ENCODE measurements around the gene FAM117B.

FAM117B gene

GRCh38 chr2:202749477-202749876 is 114.7 kb downstream of the FAM117B start:
- no peak overlapping the region for H3K4me3 ChIP-seq (ENCODE audit: low read length)
- DNase-seq (ENCODE audit: low read depth, low spot score), result no peak

- H3K4me3 ChIP-seq (ENCODE audit: low read length), result no peak overlapping the region
- no peak for DNase-seq (ENCODE audit: low read depth, low spot score)
Measured at GRCh38 chr2:202750763-202751427, 116.1 kb downstream of the FAM117B start.

GRCh38 chr2:202752071-202752470 is 117.3 kb downstream of the FAM117B start:
- DNase-seq (ENCODE audit: low read depth, low spot score), result no peak
- H3K4me3 ChIP-seq (ENCODE audit: low read length), result no peak overlapping the region

- DNase-seq (ENCODE audit: low read depth, low spot score), result no peak
- no peak overlapping the region for H3K4me3 ChIP-seq (ENCODE audit: low read length)
Measured at GRCh38 chr2:202754936-202755335, 120.2 kb downstream of the FAM117B start.

- no peak overlapping the region for H3K4me3 ChIP-seq (ENCODE audit: low read length)
- no peak for DNase-seq (ENCODE audit: low read depth, low spot score)
Measured at GRCh38 chr2:202756598-202756997, 121.8 kb downstream of the FAM117B start.

- DNase-seq (ENCODE audit: low read depth, low spot score), result no peak
- H3K4me3 ChIP-seq (ENCODE audit: low read length), result no peak overlapping the region
Measured at GRCh38 chr2:202757339-202757738, 122.6 kb downstream of the FAM117B start.

GRCh38 chr2:202758128-202758527 is 123.4 kb downstream of the FAM117B start:
- H3K4me3 ChIP-seq (ENCODE audit: low read length), result no peak overlapping the region
- no peak for DNase-seq (ENCODE audit: low read depth, low spot score)

GRCh38 chr2:202758604-202759003 is 123.8 kb downstream of the FAM117B start:
- DNase-seq (ENCODE audit: low read depth, low spot score), result no peak
- no peak overlapping the region for H3K4me3 ChIP-seq (ENCODE audit: low read length)

- DNase-seq (ENCODE audit: low read depth, low spot score), result no peak
Measured at GRCh38 chr2:202760848-202761247, 126.1 kb downstream of the FAM117B start.

GRCh38 chr2:202762556-202762955 is 127.8 kb downstream of the FAM117B start:
- peak; percentile 88 for DNase-seq (ENCODE audit: low read depth, low spot score)
- H3K4me3 ChIP-seq (ENCODE audit: low read length), result no peak overlapping the region

More at GRCh38 chr2:202760848-202761247, 126.1 kb downstream of the FAM117B start:
- H3K4me3 ChIP-seq (ENCODE audit: low read length), result no peak overlapping the region

- no peak overlapping the region for H3K4me3 ChIP-seq (ENCODE audit: low read length)
- no peak for DNase-seq (ENCODE audit: low read depth, low spot score)
Measured at GRCh38 chr2:202763916-202764315, 129.1 kb downstream of the FAM117B start.

- no peak for DNase-seq (ENCODE audit: low read depth, low spot score)
- H3K4me3 ChIP-seq (ENCODE audit: low read length), result no peak overlapping the region
Measured at GRCh38 chr2:202764991-202765390, 130.2 kb downstream of the FAM117B start.

GRCh38 chr2:202765436-202765835 is 130.7 kb downstream of the FAM117B start:
- DNase-seq (ENCODE audit: low read depth, low spot score), result no peak
- H3K4me3 ChIP-seq (ENCODE audit: low read length), result no peak overlapping the region

GRCh38 chr2:202768273-202768672 is 133.5 kb downstream of the FAM117B start:
- no peak for DNase-seq (ENCODE audit: low read depth, low spot score)
- H3K4me3 ChIP-seq (ENCODE audit: low read length), result no peak overlapping the region

GRCh38 chr2:202769201-202769600 is 134.4 kb downstream of the FAM117B start:
- no peak for DNase-seq (ENCODE audit: low read depth, low spot score)

GRCh38 chr2:202771336-202771735 is 136.6 kb downstream of the FAM117B start:
- DNase-seq (ENCODE audit: low read depth, low spot score), result no peak
- H3K4me3 ChIP-seq (ENCODE audit: low read length), result no peak overlapping the region

More at GRCh38 chr2:202769201-202769600, 134.4 kb downstream of the FAM117B start:
- H3K4me3 ChIP-seq (ENCODE audit: low read length), result no peak overlapping the region

GRCh38 chr2:202771741-202772460 is 137.1 kb downstream of the FAM117B start:
- no peak for DNase-seq (ENCODE audit: low read depth, low spot score)

GRCh38 chr2:202773301-202773973 is 138.7 kb downstream of the FAM117B start:
- H3K4me3 ChIP-seq (ENCODE audit: low read length), result no peak overlapping the region
- no peak for DNase-seq (ENCODE audit: low read depth, low spot score)

More at GRCh38 chr2:202771741-202772460, 137.1 kb downstream of the FAM117B start:
- H3K4me3 ChIP-seq (ENCODE audit: low read length), result no peak overlapping the region

- H3K4me3 ChIP-seq (ENCODE audit: low read length), result no peak overlapping the region
- no peak for DNase-seq (ENCODE audit: low read depth, low spot score)
Measured at GRCh38 chr2:202774104-202774503, 139.3 kb downstream of the FAM117B start.

GRCh38 chr2:202778217-202778616 is 143.4 kb downstream of the FAM117B start:
- no peak for DNase-seq (ENCODE audit: low read depth, low spot score)
- no peak overlapping the region for H3K4me3 ChIP-seq (ENCODE audit: low read length)

All from Jurkat, Clone E6-1 (cell line).